Fibroblast of the aortic adventitia (primary cell): ENCODE measurements around the gene RPS27L. TPM values are rescaled to one million over a fixed set of nuclear protein-coding genes. Genes with fewer than 3 reads are reported as not detected.

ENCODE experiments used
- DNase-seq: peaks from one replicate; pipeline ENCODE4 v3.0.0-alpha.2; 2010; ENCODE audit warnings: low read depth
- H3K4me3 ChIP-seq: 2 replicates; pipeline ENCODE4 v1.5.1; 2011; ENCODE audit warnings: low read depth, mild to moderate bottlenecking, control low read depth, low read length, moderate library complexity
- total RNA-seq: library from RNA; depleted of rRNA; stranded (reverse); fragments of >200 nt; gene quantifications from 2 replicates; pipeline ENCODE4 v1.2.3, GENCODE V29; 2012; ENCODE audit warnings: low replicate concordance
- TF ChIP-seq, protein P1 (sequence below): IDR thresholded peaks from 2 replicates; pipeline ENCODE4 v1.5.1; 2011; ENCODE audit warnings: mild to moderate bottlenecking, low read length, control low read depth, inconsistent platforms; ENCODE audit not compliant: insufficient read depth

RPS27L gene
- total RNA-seq, 1 donor = 193 TPM

DNA sequence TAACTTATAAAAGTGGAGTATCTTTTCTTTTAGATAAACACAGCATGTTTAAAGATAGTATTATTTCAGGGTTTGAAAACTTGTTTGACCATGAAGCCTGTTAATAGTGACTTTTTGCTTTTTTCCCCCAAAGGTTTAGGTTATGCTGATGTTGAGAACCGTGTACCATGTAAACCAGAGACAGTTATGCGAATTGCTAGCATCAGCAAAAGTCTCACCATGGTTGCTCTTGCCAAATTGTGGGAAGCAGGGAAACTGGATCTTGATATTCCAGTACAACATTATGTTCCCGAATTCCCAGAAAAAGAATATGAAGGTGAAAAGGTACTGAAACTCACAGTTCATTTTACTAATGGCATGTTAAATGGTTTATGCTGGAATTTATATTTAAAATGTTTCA, 30.6 kb downstream of the RPS27L start:
- H3K4me3 ChIP-seq = no peak overlapping the region
- TF ChIP-seq, protein P1, sequence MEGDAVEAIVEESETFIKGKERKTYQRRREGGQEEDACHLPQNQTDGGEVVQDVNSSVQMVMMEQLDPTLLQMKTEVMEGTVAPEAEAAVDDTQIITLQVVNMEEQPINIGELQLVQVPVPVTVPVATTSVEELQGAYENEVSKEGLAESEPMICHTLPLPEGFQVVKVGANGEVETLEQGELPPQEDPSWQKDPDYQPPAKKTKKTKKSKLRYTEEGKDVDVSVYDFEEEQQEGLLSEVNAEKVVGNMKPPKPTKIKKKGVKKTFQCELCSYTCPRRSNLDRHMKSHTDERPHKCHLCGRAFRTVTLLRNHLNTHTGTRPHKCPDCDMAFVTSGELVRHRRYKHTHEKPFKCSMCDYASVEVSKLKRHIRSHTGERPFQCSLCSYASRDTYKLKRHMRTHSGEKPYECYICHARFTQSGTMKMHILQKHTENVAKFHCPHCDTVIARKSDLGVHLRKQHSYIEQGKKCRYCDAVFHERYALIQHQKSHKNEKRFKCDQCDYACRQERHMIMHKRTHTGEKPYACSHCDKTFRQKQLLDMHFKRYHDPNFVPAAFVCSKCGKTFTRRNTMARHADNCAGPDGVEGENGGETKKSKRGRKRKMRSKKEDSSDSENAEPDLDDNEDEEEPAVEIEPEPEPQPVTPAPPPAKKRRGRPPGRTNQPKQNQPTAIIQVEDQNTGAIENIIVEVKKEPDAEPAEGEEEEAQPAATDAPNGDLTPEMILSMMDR = no peak
- DNase-seq = no peak

DNA sequence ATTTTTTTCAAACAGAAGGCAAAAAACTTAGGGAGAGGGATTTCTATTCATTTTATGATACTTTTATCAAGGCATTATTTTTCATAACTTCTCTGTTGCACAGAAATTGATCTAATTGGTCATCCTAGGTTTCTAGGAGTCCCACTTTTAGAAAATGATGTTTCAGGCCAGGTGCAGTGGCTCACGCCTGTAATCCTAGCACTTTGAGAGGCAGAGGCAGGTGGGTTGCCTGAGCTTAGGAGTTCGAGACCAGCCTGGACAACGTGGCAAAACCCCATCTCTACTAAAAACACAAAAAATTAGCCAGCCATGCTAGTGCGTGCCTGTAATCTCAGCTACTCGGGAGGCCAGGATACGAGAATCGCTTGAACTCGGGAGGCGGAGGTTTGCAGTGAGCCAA, 32.8 kb downstream of the RPS27L start:
- TF ChIP-seq, protein P1 = no peak
- no peak overlapping the region for H3K4me3 ChIP-seq
- no peak for DNase-seq

DNA sequence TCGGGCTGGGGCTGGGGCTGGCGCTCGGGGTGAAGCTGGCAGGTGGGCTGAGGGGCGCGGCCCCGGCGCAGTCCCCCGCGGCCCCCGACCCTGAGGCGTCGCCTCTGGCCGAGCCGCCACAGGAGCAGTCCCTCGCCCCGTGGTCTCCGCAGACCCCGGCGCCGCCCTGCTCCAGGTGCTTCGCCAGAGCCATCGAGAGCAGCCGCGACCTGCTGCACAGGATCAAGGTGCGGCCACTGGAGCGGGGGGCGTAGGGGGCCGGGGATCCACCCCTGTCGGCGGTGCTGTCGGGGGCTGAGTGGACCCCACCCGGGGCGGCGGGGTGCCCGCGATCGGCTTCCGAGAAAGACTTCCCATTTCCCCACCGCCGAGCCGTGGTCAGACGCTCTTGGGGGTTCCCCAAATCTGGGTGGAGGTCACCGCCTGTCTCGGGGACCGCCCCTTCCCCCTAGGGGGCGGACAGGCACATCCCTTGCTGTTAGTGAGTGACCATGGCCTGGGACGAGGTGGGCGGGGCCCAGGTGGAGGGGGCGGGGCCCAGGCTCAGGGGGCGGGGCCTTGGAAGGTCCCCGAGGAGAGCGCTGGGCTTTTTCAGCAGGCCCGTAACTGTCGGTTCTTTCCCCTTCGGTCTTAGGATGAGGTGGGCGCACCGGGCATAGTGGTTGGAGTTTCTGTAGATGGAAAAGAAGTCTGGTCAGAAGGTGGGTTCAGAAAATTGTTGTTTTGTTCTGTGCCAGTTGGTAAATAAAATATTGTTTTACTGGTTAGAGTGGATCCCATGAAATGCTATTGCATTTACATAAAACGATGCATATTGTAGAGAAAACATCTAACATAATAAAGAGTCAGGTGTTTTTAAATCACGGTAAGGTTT, 35.0 kb downstream of the RPS27L start:
- H3K4me3 ChIP-seq = peak overlapping the region; percentile 82
- TF ChIP-seq, protein P1 = no peak
- DNase-seq = peak; percentile 72

DNA sequence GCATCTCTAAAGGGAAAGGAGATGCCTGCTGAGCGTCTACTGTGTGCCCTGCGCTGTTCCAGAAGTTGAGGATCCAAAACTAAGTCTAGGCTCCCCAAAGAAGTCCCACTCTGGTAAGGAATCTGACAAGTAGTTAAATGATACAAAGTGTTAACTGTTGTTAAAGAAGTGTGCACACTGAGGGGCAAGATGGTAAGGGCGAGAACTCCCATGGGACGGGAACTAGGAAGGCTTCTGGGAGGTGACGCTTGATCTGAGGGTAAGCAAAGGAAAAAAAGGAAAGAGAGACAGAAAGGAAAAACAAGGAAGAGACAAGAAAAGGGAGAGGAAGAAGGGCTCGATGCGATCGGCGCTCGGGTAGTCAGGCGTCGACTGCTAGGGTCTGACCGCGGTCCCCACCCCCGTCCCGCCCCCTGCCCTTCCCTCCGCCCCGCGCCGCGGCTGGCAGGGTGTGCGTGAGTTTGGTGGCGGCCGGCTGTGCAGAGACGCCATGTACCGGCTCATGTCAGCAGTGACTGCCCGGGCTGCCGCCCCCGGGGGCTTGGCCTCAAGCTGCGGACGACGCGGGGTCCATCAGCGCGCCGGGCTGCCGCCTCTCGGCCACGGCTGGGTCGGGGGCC, 35.8 kb downstream of the RPS27L start, which contains the start of gene LACTB:
Gene LACTB, plus strand, starts transcription at position 480 of the 620 bp plus-strand sequence. Its CDS starts 11 bp downstream, at position 491.
- peak within 1 kb of the TSS; percentile 82 for H3K4me3 ChIP-seq
- DNase-seq = peak; percentile 88
- TF ChIP-seq, protein P1 = no peak

DNA sequence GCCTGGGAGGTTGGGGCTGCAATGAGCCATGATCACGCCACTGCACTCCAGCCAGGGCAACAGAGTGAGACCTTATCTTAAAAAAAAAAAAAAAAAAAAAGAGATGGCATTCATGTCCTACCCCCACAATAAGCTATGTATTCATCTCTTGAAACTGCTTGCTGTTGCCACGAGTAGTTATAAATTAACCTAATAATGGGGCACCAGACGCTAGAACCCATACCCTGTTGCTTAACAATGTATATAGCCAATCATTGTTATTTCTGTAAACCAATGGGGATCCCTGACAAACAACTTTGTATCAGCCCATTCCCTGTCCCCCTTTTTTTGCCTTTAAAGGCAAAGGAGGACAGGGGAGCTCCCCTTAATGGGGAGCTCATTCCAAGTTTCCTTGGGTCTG, 38.4 kb downstream of the RPS27L start:
- TF ChIP-seq, protein P1 = no peak
- H3K4me3 ChIP-seq = no peak overlapping the region
- DNase-seq = no peak

DNA sequence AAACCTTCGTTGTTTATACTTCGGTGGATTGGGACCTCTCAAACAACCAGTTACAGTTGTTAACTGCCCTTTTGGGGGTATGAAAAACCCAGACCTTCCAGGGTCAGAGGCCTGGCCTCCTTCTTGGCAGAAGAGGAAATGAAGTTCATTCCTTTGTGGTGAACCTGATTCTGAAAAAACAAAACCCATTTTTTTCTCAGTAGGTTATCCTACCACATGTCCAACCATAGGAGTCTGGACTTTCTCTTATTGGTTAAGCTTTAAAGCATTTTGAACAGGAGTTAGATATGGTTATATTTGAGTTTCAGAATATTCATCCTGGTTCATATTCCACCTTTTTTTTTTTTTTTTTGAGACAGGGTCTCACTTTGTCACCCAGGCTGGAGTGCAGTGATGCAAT, 42.8 kb downstream of the RPS27L start:
- TF ChIP-seq, protein P1 = no peak
- peak; percentile 34 for DNase-seq
- H3K4me3 ChIP-seq = no peak overlapping the region
